Neural progenitor cell (in vitro differentiated cells): Measurements from ENCODE around the gene TRPC4AP.

ENCODE experiments used
- CTCF ChIP-seq: fragments of 200-600 bp; sonication (generic); IDR thresholded peaks from 2 replicates; pipeline ENCODE4 v1.5.1; 2017; ENCODE audit warnings: antibody characterized with exemption, mild to moderate bottlenecking
- EZH2 ChIP-seq: fragments of 200-600 bp; sonication (generic); IDR thresholded peaks from 2 replicates; pipeline ENCODE4 v1.6.1; 2017; ENCODE audit warnings: antibody characterized with exemption, mild to moderate bottlenecking, moderate library complexity

GRCh38 chr20:35034145-35034544 is 58.5 kb downstream of the TRPC4AP start:
- TF ChIP-seq CTCF, result no peak
- TF ChIP-seq EZH2, result no peak
